ENCODE results near the gene SLC35B3.
"Not testable (repeated sequence)": the region's sequence is repeated elsewhere in the genome, so short reads cannot be mapped to it uniquely, and the experiment has no call there.

The SLC35B3 gene

DNA sequence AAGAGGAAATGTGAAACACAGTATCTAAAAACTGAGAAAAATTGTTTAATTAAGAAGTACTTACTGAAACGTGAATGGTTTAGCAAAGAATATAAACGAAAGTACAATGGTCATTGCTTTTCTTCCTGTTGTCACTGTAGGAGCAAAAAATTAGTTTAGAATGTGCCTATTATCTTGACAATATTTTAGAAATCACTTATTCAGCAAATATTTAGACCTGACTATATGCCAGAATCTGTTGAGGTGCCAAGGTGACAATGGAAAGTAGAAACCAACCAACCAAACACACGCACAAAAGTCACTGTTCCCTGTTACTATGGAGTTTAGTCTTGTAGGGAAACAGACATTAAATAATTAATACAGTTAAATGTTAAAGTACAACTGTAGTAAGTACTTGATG lies 20.5 kb downstream of the SLC35B3 start:
- DNase-seq (ENCODE audit: low spot score), result no peak

- DNase-seq (ENCODE audit: low spot score), result not testable (repeated sequence)
Measured at GRCh38 chr6:8405946-8406345, 29.4 kb downstream of the SLC35B3 start.

DNA sequence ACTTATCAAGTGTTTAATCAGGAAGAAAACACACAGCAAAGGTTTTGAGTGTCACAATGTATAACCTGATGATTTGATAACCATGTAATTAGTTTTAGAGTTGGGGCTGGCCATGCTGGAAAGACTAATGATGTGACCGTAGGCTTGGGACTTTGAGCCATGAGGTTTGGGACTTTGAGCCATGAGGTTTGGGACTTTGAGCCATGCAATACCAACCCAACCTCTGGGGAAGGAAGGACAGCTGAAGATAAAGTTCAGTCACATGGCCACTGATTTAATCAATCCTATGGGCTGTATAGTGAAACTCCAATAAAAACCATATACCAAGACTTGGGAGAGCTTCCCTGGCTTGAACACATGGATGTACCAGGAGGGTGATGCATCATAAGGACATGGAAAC lies 32.8 kb downstream of the SLC35B3 start:
- DNase-seq (ENCODE audit: low spot score), result no peak

DNA sequence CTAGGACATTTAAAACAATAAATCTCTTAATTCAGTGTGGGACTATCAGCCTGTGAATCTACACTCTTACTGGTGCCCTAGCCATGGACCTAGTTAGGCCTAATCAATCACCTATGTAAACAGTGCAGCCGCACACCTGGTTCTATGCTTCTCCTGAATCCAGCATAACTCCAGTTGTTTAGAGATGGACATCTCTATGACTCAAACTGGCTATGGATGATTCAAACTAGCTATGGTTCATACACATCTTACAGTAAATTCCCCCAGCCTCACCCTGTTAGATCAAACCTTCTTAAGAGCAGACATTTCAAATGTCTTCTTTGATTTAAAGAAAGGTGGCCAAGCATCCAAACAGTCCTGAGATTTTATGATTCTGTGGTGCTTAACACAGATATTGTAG lies 34.7 kb downstream of the SLC35B3 start:
- no peak for DNase-seq (ENCODE audit: low spot score)

GRCh38 chr6:8392569-8392968 lies 42.8 kb downstream of the SLC35B3 start:
- DNase-seq (ENCODE audit: low spot score), result peak; percentile 20

- no peak for DNase-seq (ENCODE audit: low spot score)
Measured at GRCh38 chr6:8391934-8392333, 43.4 kb downstream of the SLC35B3 start.

DNA sequence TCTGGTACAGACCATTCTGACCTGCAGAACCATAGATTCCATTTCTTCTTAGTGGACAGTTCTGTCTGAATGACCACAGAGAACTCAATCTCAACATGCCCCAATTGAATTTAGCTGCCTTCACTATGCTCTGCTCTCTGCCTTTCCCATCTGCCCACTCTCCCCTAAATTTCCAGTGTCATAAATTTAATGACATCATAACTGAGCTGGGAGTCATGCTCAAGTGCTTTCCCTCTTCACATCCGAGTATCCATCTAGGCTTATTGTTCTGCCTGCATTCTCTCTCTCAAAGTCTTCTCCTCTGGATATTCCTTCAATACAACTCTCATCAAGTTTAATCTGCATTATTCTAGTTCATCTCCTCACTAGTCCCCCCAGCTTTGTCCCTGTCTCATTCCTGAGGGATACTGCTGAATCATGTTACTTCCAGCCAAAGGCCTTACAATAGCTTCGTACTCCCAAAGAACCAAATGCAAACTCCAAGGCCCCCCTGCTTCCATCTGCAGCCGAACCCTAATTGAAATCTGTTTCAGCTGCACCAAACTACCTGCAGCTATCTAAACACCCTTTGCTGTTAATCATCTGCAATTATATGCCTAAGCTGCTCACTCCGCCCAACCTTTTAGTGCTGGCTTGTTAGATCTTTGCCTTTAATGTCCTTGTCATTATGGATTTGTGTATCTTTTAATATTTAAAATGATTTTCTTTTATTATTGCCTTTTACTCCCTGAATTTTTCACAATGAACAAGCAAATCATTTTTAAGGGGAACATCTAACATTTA lies 46.1 kb downstream of the SLC35B3 start:
- DNase-seq (ENCODE audit: low spot score), result no peak

DNA sequence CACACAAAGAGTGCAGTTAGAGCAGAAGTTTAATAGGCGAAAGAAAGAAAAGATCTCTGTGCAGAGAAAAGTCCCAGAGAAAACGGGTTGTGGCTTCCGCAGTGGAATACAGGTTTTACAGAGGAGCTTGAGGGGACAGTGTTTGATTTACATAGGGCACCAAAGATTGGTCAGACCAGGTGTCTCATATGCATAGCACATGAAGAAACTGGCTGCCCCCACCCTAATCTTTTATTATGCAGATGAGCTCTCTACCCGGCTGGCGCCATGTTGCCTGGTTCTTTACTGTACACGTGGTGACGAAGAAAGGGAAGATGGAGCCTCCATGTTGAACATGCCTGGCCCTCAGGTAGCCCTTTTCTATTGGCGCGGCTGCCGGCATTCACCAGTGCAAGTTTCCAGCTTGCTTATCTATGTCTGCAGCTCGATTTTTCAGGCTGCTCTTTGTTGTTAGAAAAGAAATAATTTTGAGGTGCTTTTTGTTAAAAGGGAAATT lies 47.4 kb downstream of the SLC35B3 start:
- no peak for DNase-seq (ENCODE audit: low spot score)

- no peak for DNase-seq (ENCODE audit: low spot score)
Measured at GRCh38 chr6:8383584-8383983, 51.8 kb downstream of the SLC35B3 start.

DNA sequence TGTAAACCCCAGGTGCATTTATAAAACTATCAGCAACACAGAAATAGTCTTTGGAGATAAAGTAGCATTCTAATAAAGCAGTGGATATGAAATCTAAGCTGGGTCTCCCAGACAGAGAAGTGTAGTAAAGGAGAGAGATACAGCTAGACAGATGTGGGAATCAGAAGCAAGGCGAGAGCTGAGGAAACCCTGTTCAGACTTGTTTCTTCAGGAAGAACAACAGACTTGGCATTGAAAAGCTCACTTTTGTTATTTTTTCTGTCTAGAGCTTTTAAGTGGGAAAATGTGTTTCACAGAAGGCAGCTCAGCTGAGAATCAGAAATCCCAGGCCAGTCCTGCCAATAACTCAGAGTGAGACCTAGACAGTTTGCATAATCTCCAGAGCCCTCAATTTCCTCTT lies 52.9 kb downstream of the SLC35B3 start:
- no peak for DNase-seq (ENCODE audit: low spot score)

GRCh38 chr6:8375916-8376315 lies 59.4 kb downstream of the SLC35B3 start:
- no peak for DNase-seq (ENCODE audit: low spot score)
